Kidney tubule cell (primary cell): ENCODE data around the gene KIF3C.
"Not testable (repeated sequence)": the region's sequence is repeated elsewhere in the genome, so short reads cannot be mapped to it uniquely, and the experiment has no call there.

ENCODE experiments used
- DNase-seq: peaks from one replicate; pipeline ENCODE4 v3.0.0-alpha.2; 2018; ENCODE audit warnings: low spot score

Gene KIF3C

GRCh38 chr2:25999406-25999805 is 17.1 kb upstream of the KIF3C start:
- DNase-seq: not testable (repeated sequence)

- not testable (repeated sequence) for DNase-seq
Observed at GRCh38 chr2:25998816-25999383, 16.6 kb upstream of the KIF3C start.

GRCh38 chr2:25996844-25997243 is 14.5 kb upstream of the KIF3C start:
- DNase-seq: no peak

- DNase-seq: no peak
Observed at GRCh38 chr2:25994509-25994908, 12.2 kb upstream of the KIF3C start.

GRCh38 chr2:25993049-25993448 is 10.8 kb upstream of the KIF3C start:
- no peak for DNase-seq

- DNase-seq: no peak
Observed at GRCh38 chr2:25992556-25992955, 10.3 kb upstream of the KIF3C start.

- no peak for DNase-seq
Observed at GRCh38 chr2:25991965-25992364, 9.7 kb upstream of the KIF3C start.

- no peak for DNase-seq
Observed at GRCh38 chr2:25989154-25989553, 6.9 kb upstream of the KIF3C start.

GRCh38 chr2:25988134-25988533 is 5.8 kb upstream of the KIF3C start:
- DNase-seq: no peak

- no peak for DNase-seq
Observed at GRCh38 chr2:25983735-25984134, 1.4 kb upstream of the KIF3C start.

GRCh38 chr2:25982968-25983280 is 627 bp upstream of the KIF3C start:
- no peak for DNase-seq

- DNase-seq: peak; percentile 30
Observed at GRCh38 chr2:25981596-25982272, 563 bp downstream of the KIF3C start.

GRCh38 chr2:25980951-25981350 is 1.3 kb downstream of the KIF3C start:
- no peak for DNase-seq

- no peak for DNase-seq
Observed at GRCh38 chr2:25980076-25980887, 2.0 kb downstream of the KIF3C start.

- peak; percentile 44 for DNase-seq
Observed at GRCh38 chr2:25979001-25979400, 3.3 kb downstream of the KIF3C start.

GRCh38 chr2:25977768-25978167 is 4.5 kb downstream of the KIF3C start:
- peak; percentile 97 for DNase-seq

- peak; percentile 87 for DNase-seq
Observed at GRCh38 chr2:25976983-25977741, 5.1 kb downstream of the KIF3C start.

- DNase-seq: no peak
Observed at GRCh38 chr2:25972049-25972823, 10.1 kb downstream of the KIF3C start.

- DNase-seq: no peak
Observed at GRCh38 chr2:25971596-25971995, 10.7 kb downstream of the KIF3C start.

GRCh38 chr2:25966531-25967270 is 15.6 kb downstream of the KIF3C start:
- DNase-seq: no peak

- no peak for DNase-seq
Observed at GRCh38 chr2:25964891-25965290, 17.4 kb downstream of the KIF3C start.
